Regular cardiac myocyte (primary cell): ENCODE data around the gene ATP7A. TPM values are rescaled to one million over a fixed set of nuclear protein-coding genes. Genes with fewer than 3 reads are reported as not detected.

Source experiments
- total RNA-seq: library from RNA; depleted of rRNA; stranded (reverse); fragments of >200 nt; gene quantifications from 2 replicates; pipeline ENCODE4 v1.2.3, GENCODE V29; 2014

The ATP7A gene
- 13.2 and 17.8 TPM in 2 replicates for total RNA-seq

DNA sequence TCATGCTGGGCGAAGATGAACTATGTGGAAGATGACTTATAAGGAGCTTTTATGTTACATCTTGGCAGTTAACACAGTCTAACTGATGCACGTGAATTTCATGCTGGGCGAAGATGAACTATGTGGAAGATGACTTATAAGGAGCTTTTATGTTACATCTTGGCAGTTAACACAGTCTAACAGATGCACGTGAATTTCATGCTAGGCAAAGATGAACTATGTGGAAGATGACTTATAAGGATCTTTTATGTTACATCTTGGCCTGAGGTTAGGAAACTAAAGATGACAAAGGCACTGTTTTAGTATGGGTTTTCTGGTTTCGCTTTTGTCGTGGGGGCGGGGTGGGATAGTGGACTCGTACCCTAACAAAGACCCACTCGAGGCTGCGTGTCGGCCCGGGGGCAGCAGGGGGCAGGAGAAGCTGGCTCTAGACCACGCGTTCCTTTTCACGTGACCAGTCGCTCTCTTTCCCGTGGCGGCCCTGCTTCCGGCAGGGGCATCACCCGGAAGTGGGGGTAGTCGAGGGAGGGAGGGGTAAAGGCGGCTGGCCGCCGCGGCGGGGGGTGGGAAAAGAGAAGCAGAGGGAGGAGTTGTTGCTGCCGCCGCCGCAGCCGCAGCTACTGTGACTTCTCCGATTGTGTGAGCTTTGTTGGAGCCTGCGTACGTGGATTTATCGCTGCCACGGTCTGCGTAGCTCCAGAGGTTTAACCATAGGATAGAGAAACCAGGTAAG is at the start of gene ATP7A:
Gene ATP7A, plus strand, starts transcription at position 586 of the 733 bp plus-strand sequence. CDS start 60,949 bp downstream, outside the sequence.

DNA sequence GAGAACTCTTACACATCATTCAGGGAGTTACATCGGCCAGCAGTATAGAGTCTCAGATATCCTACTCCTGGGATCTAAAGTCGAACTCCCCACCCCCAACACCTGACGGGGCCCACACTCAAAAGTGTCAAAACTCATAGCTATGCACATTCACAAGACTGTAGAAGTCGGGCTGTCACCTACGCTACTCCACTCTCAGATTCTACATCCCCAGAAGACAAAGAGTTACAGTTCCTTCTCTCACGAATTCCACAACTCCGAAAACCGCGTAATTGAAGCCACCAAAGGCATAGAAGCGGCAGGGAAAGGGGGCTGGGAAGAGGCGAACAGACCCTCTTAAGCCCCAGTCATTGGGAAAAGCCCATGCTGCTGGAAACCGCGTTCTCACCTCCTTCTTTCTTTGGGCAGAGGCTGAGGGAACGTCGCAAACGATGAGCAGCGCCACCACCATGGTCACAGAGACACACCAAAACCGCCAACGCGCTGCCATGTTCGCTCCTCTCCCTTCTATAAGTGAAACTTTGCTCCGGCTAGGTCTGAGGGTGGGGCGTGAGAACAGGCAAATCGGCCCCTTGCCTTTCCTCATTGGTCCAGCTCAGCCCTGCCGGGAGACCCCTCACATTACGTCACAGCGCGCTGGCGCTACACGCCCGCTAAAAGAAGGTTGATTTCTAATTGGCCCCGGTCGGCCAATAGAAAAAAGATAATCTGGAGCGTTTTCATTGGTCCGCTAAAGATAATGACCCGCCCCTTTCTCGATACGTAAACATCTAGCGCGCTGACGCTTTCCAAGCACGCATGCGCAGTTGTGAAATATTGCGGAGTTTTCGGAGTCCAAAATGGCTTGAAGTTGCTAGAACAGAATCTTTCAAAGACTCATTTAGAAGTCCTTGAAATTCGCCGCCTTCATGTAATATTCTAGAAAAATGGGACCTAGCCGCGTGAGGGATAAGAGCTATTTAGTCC is 15.3 kb upstream of the ATP7A start, which contains the start of gene MAGT1:
Gene MAGT1, minus strand, starts transcription at position 515 of the 966 bp plus-strand sequence. Its CDS starts 25 bp downstream, at position 490.

DNA sequence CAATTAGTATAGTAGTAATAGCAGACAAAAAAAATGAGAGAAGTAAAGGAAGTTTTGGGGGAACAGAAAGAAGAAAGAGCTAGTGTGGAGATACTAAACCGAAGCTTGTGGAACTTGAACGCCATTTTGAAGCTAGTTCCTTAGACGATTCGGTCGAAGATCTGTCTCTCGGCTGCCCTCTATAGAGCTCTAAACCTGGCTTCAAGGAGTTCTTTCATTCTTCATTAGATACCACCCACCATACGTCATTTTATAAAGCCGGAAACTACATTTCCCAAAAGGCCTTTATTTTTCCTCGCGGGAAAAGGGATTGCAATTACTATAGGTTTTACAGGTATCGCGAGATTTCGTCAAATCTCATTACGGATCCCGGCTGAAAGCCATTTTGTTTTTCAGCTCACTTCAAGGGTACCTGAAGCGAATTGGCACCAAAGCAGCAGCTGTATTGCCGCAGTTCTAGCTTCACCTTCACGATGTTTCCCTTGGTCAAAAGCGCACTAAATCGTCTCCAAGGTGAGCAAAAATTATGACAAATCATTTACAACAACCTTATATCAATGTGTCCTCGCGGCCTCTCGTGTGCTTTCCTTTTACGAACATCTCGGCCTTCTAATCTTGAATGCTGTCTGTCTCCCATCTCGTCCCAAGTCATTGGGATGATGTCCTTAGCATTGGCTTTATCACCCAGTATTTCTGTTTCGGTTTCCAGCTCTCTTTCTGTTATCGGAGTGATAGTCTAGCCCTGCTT is 11.2 kb upstream of the ATP7A start, which contains the start of gene COX7B:
Gene COX7B, plus strand, starts transcription at position 388 of the 748 bp plus-strand sequence. Its CDS starts 86 bp downstream, at position 474.

DNA sequence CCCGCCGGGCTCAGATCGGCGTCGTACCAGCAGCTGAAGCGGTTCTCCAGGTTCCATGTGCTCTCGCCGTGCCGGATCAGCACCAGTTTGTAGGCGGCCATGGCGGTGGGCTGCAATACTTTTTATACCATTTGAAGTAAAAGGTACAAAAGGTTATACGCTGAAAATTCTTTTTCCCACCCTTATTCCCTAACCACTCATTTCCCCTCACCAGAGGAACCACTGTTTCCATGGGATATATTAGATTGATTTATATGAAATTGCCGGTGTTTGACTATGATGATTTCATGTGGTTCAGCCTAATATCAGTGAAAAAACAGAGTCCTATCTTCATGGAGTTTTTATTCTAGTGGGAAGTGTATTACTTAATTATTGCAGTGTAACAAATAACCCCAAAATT is 59.0 kb downstream of the ATP7A start, which contains the start of gene PGAM4:
Gene PGAM4, minus strand, starts transcription at position 101 of the 400 bp plus-strand sequence. Its CDS starts 0 bp downstream, at position 101.

Other genes with a start within 250 kb of the ATP7A start
- 62.9 and 97.2 TPM in 2 replicates for gene ATRX, start 124.5 kb upstream of the ATP7A start, total RNA-seq
- gene MAGT1, start 15.3 kb upstream of the ATP7A start, total RNA-seq: 122 and 180 TPM in 2 replicates
- 432 and 451 TPM in 2 replicates for gene COX7B, start 11.2 kb upstream of the ATP7A start, total RNA-seq
- gene PGAM4, start 58.9 kb downstream of the ATP7A start, total RNA-seq: not detected in 2 replicates
- 563 and 592 TPM in 2 replicates for gene PGK1, start 193.6 kb downstream of the ATP7A start, total RNA-seq
- 5.6 and 20.5 TPM in 2 replicates for gene TAF9B, start 229.0 kb downstream of the ATP7A start, total RNA-seq